Ramos (cell line): ENCODE data around the gene NHLRC1.

Experiments used
- in situ Hi-C: fragments of 300-500 bp; cut with MboI; formaldehyde crosslinking; loops from one replicate; pipeline ENCODE4 v1.14.3; 2022; ENCODE audit warnings: low sequenced_read_pairs; ENCODE audit not compliant: unreplicated experiment

The NHLRC1 gene

DNA sequence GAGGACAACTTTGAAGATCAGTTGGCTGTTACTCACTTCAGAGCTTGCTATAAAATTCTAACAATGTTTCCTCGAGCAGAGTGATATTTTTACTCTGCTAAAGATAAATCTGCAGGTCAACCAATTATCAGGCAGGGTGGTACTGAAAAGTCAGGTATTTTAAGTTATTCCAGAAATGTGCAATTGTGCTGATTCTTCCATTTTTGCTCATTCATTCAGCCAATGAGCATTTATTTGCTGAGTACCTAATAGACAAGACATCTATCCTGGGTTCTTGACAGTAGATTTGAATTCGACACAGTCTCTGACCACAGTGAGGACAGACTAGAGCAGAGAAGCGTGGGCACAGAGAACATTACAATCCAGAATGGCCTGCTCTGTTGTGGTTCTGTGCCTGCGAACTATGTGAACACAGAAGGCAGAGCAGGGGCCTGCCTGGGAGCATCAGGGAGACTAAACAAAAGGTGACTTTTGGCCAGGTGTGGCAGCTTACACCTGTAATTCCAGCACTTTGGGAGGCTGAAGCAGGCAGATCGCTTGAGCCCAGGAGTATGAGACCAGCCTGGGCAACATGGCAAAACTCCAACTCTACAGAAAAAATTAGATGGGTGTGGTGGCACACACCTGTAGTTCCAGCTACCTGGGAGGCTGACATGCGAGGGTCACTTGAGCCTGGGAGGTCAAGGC is 17.6 kb upstream of the NHLRC1 start:
- in situ Hi-C loops, result no loop called here

DNA sequence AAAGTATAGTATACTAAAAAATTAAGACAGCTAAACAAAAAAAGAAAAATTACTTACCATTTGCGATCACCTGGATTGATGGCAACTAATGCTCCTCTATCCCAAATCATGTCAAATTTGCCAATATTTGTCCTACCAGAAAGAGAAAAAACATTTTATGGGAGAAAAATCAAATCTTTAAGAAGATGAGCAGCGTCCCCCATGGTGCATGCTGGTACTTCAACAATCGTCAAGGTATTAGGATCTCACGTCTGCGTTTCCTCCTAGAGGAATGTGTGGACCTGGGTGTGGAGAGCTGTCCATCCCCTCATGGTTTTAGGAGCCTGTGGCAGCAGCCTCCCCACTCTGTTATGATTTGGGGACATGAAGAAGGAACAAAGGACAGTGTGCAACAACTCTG is 16.4 kb upstream of the NHLRC1 start:
- in situ Hi-C loops, result no loop called here

- in situ Hi-C loops, result no loop called here
These were observed 13.8 kb upstream of the NHLRC1 start for GRCh38 chr6:18136260-18136659.

DNA sequence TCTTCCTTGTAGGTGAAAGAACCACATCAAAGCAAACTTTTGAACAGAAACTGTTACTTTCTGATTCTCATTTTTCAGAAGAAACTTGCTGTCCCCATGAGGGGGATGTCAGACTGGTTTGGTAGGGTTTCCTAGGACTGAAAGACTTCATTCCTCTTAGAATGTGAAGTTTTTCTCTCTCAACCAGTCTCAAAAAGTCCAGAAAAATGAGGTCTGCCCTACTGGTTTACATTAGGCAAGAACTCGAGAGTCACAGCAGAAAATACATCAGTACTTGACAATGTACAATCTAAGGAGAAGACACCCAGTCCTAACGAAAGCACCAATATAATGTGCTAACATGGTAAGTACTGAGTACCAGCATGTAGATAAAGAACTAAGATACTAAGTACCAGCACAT is 12.7 kb upstream of the NHLRC1 start:
- in situ Hi-C loops, result no loop called here

GRCh38 chr6:18132346-18132745 is 9.9 kb upstream of the NHLRC1 start:
- in situ Hi-C loops, result no loop called here

DNA sequence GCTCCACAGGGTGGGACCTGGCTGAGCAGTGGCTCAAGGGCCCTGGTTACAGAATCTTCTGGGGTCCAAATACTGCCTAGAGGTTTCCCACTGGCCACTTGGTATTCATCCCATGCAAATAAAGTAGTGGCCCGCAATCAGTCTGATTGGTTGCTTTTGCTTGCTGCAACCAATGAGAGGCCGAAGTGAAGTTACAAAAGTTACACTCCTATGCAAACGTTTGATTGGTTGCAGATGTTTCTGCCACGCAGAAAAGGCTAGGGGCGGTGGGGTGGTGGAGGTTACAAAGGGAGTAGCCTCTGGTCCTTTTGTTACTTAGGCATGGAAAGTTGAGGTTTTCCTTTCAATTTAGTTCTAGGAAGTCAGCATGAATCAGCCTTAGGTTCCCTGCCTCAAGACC is 3.6 kb upstream of the NHLRC1 start:
- in situ Hi-C loops, result no loop called here

- in situ Hi-C loops, result no loop called here
These were observed 823 bp downstream of the NHLRC1 start for GRCh38 chr6:18121580-18122127.

DNA sequence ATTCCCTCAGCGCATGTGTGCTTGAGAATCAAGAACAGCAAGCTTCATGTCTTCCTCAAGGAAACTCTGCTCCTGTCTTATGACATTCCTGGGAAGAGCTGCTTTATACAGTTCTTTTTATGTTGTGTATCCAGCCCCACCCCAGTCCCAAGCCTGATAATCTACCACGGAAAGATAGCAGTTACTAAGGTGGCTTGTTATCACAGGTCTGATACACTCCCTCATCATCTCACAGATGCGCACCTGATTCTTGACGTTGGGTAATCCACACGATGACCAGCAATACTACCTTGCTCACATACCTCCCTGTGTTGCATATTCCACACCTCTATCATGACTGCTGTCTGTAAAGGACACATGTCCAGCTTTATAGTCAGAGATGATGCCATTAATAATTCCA is 3.2 kb downstream of the NHLRC1 start:
- in situ Hi-C loops, result no loop called here

DNA sequence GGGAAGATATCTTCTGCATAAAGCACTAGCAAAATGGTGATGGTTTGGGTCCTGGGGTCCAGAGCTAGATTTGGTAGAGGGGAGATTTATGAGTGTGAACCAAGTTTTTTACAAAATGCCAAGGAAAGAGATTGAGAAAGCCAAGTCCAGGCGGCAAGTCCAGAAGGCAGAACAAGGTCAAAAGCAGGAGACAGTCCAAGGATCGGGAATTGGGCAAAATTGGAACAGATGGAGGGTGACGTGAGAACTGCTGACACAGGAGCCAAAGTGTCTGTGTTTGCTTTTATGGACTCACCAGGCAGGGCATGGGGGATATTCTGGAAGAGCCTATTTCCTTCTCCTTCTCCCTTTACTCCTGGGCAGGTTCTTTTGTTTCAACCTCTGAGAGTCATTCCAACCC is 4.1 kb downstream of the NHLRC1 start:
- in situ Hi-C loops, result no loop called here

DNA sequence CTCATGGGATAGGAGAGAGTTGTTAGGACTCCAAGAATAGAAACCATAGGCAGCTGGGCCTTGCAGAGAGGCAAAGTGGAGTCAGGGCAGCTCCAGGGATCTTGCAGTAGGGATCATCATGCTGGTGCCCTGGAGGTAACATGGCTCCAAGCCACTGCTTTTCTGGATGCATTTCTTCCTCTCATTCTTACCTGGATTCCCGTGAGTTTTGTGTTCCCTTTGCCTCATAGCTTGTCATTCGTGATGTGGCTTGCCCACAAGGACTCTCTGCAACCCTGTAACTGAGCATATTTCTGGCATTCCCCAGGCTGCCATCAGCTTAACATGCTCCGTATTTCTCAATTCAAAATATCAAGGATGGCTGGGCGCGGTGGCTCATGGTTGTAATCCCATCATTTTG is 5.3 kb downstream of the NHLRC1 start:
- in situ Hi-C loops, result no loop called here

DNA sequence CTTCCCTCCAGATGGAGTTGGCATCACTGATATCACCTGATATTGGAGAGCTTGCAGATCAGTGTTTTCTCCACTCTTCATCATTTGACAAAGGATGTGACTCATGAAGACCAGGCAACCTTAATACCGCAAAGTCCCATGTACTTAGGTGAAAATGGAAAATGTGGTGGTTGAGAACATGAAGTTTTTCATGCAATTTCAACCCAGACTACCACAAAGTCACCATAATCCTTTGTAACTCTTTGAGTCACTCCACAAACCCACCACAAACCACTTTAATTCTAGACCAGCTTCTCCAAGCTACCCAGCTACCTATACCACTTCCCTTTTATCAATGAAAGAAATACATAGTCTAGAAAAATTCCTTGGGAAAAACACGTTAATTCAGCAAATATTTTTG is 7.1 kb downstream of the NHLRC1 start:
- in situ Hi-C loops, result no loop called here

- in situ Hi-C loops, result no loop called here
These were observed 12.3 kb downstream of the NHLRC1 start for GRCh38 chr6:18110162-18110561.

- in situ Hi-C loops, result no loop called here
These were observed 15.4 kb downstream of the NHLRC1 start for GRCh38 chr6:18107061-18107460.

DNA sequence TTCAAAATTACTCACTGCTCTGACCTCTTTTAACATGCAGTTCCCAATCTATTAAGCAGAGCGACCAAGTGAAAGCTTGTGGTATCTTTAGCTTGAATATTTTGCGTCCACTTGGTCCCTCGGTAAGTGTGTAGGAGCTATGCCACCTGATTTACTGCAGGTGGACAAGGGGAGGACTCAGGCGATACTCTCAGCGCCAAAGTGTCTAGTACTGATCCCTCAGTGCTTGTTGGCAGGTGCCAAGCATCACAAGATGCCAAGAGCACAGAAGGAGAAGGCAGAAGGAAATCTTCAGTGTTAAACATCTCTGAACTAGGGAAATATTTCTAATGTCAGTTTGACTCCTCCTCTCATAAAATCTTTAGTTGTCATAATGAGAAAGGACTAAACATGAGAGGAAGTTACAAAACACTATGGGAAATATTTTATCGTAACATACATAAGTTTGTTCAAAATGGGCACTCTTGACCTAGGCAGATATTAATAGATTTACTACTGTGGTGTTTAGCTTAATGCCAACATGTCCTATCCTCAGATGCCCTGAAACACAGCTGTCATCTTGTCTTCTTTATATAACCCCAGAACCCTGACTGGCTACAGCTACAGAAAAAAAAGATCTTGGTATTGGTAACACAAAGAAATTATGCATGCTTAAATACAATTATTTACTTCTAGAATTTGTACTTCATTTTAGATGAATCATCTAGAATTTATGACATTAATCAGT is 19.5 kb downstream of the NHLRC1 start:
- in situ Hi-C loops, result no loop called here

GRCh38 chr6:18101873-18102272 is 20.6 kb downstream of the NHLRC1 start:
- in situ Hi-C loops, result no loop called here

- in situ Hi-C loops, result no loop called here
These were observed 21.2 kb downstream of the NHLRC1 start for GRCh38 chr6:18101271-18101670.

DNA sequence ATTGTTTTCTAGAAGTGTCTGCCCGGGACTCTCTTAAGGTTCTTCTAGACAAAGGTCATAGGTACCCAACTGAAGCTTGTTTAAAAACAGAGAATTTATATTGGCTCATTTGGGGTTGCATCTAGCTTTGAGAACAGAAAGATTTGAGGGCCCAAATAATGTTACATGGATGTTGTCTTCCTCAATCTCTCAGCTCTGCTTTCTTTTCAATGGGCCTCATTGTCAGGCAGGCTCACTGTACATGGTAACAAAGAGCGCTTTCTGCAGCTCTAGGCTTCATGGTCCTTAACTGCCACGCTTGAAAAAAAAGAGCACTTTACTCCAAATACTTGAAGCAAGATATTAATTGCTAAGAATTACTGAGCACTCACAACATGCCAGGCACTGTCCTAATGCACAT is 22.2 kb downstream of the NHLRC1 start:
- in situ Hi-C loops, result no loop called here

DNA sequence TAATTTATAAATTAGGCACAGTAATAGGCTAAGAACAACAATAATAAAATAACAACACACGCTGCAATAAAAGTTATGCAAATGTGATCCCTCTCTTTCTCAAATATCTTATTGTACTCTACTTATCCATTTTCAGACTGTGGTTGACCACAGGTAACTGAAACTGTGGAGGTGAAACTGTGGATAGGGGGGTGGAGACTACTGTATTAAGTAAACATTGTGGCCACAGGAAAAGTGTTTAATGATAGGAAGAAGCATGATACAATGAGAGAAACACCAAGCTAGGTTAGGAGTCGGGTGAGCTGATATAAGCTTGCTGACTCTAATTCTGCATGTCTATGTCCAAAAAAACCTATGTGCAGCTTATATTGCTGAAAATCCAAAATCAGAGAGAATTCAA is 23.0 kb downstream of the NHLRC1 start:
- in situ Hi-C loops, result no loop called here

DNA sequence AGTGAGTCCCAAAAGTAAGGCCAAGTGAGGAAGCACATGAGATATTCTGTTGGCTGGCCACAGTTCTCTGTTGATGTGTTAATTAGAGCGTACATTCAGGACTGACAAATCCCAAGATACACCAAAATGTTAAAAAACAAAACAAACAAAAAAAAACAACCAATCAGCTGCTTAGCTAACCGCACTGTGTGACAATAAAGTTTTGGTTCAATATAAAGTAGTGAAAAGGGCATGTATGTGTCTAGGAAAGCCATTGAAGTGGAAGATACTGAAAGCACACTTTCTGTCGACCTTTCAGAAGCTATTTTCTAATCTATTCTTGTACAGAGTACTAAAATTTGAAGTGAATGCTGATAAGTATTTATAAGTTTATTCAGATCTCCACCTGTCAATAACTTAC is 26.1 kb downstream of the NHLRC1 start:
- in situ Hi-C loops, result no loop called here

DNA sequence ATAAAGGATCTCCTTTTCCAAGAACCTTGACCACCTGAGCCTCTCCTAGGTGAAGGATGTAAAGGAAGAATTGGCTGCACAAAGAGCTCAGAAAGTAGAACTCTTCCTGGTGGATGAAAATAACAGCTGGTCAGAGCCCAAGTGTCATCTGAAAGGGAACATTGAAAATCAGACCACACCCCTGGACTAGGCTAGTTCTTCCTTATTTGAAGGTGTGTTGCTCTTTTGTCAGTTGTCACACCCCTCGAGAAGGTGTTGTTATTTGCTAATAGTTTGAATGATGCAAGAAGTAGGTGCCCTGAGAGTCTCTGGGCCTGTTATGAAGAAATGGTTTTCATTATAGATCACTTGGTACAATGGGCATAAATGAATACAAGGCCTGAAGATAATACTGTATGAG is 31.1 kb downstream of the NHLRC1 start:
- in situ Hi-C loops, result no loop called here

- in situ Hi-C loops, result no loop called here
These were observed 32.1 kb downstream of the NHLRC1 start for GRCh38 chr6:18090349-18090786.
